Mesenteric fat pad (tissue), 1 donor: ENCODE measurements around the gene TWIST2. TPM values are rescaled to one million over a fixed set of nuclear protein-coding genes. Genes with fewer than 3 reads are reported as not detected.

Experiments used
- DNase-seq: peaks from one replicate; pipeline ENCODE4 v3.0.0-alpha.2; 2020; ENCODE audit warnings: low spot score
- long read RNA-seq: library from polyadenylated mRNA; unstranded; transcript quantifications from one replicate; pipeline ENCODE4 v2.0.0, GENCODE V29; 2020
- total RNA-seq: library from RNA; stranded (reverse); fragmentation: NEBNext Ultra II Directional; extraction: Animal tissue kit (Norgen Biotek cat#: 25700); gene quantifications from one replicate; pipeline ENCODE4 v1.2.1, GENCODE V29; 2021
- donor health status: DM: yes; HTN: yes; CAD: no.

TWIST2 gene
- total RNA-seq: 73.9 TPM
- long read RNA-seq, transcript TWIST2-202 (2 exons, 1,404 nt): major isoform, 37 of 92 reads
- long read RNA-seq, partial matches to known transcripts: 3 of 92 reads
- long read RNA-seq, other reads (novel, unspliced or antisense): 51 of 92 reads

- no peak for DNase-seq
Measured at GRCh38 chr2:238847841-238848690, at the start of gene TWIST2. TSS of gene TWIST2 (plus strand) at chr2:238848085. CDS start at chr2:238848216, 131 bp downstream.

- DNase-seq: no peak
Measured at GRCh38 chr2:238801791-238802190, 46.1 kb upstream of the TWIST2 start.

GRCh38 chr2:238802957-238803356 lies 44.9 kb upstream of the TWIST2 start:
- DNase-seq: no peak

- DNase-seq: no peak
Measured at GRCh38 chr2:238803996-238804870, 43.7 kb upstream of the TWIST2 start.

GRCh38 chr2:238808761-238809160 lies 39.1 kb upstream of the TWIST2 start:
- no peak for DNase-seq

- no peak for DNase-seq
Measured at GRCh38 chr2:238810321-238810720, 37.6 kb upstream of the TWIST2 start.

- no peak for DNase-seq
Measured at GRCh38 chr2:238811293-238811692, 36.6 kb upstream of the TWIST2 start.

GRCh38 chr2:238811759-238812158 lies 36.1 kb upstream of the TWIST2 start:
- DNase-seq: no peak

GRCh38 chr2:238813109-238813508 lies 34.8 kb upstream of the TWIST2 start:
- DNase-seq: no peak

- no peak for DNase-seq
Measured at GRCh38 chr2:238814815-238815214, 33.1 kb upstream of the TWIST2 start.

- no peak for DNase-seq
Measured at GRCh38 chr2:238816291-238816690, 31.6 kb upstream of the TWIST2 start.

- DNase-seq: no peak
Measured at GRCh38 chr2:238817382-238817781, 30.5 kb upstream of the TWIST2 start.

- DNase-seq: no peak
Measured at GRCh38 chr2:238817891-238818290, 30.0 kb upstream of the TWIST2 start.

- no peak for DNase-seq
Measured at GRCh38 chr2:238818561-238818960, 29.3 kb upstream of the TWIST2 start.

GRCh38 chr2:238820197-238820596 lies 27.7 kb upstream of the TWIST2 start:
- DNase-seq: no peak

GRCh38 chr2:238820916-238821315 lies 27.0 kb upstream of the TWIST2 start:
- DNase-seq: no peak

GRCh38 chr2:238821391-238821790 lies 26.5 kb upstream of the TWIST2 start:
- DNase-seq: no peak

GRCh38 chr2:238821944-238822670 lies 25.8 kb upstream of the TWIST2 start:
- no peak for DNase-seq

GRCh38 chr2:238822955-238823354 lies 24.9 kb upstream of the TWIST2 start:
- no peak for DNase-seq

GRCh38 chr2:238831177-238831576 lies 16.7 kb upstream of the TWIST2 start:
- DNase-seq: no peak

- DNase-seq: no peak
Measured at GRCh38 chr2:238834982-238835381, 12.9 kb upstream of the TWIST2 start.
